Erythroblast (primary cell): Measurements from ENCODE around the gene CAAP1.
A peak's percentile ranks its signal among the peaks of the same experiment; 100 is the strongest.

Experiments
- DNase-seq, 2 experiments: peaks; one replicate each; lab custom pipeline; 2025; lab: John Stamatoyannopoulos, UW
- GATA1 ChIP-seq: IDR thresholded peaks from 2 replicates; pipeline ENCODE4 v1.6.1; 2011; ENCODE audit warnings: low read depth, mild to moderate bottlenecking, control low read depth, low read length, moderate library complexity
- POLR2A ChIP-seq: IDR thresholded peaks from 2 replicates; pipeline ENCODE4 v1.6.1; 2011; ENCODE audit warnings: mild to moderate bottlenecking, low read length

The CAAP1 gene

GRCh38 chr9:26892251-26893029, at the start of gene CAAP1:
Gene CAAP1 (minus strand): TSS chr9:26892802. CDS start chr9:26892715, 87 bp downstream.
- TF ChIP-seq POLR2A: peak; percentile 98
- no peak for TF ChIP-seq GATA1
- peak; percentile 95 to 96 for DNase-seq

- TF ChIP-seq GATA1 (no peak), POLR2A (no peak)
- DNase-seq: no peak
Observed at GRCh38 chr9:26940779-26941178, 48.2 kb upstream of the CAAP1 start.

GRCh38 chr9:26939955-26940711, 47.5 kb upstream of the CAAP1 start:
- no peak for DNase-seq
- TF ChIP-seq POLR2A (no peak), GATA1 (no peak)

- TF ChIP-seq GATA1: no peak
- no peak for TF ChIP-seq POLR2A
- peak in 1 of 2 experiments; percentile 7 for DNase-seq
Observed at GRCh38 chr9:26937816-26938371, 45.3 kb upstream of the CAAP1 start.

- no peak for TF ChIP-seq GATA1
- no peak for TF ChIP-seq POLR2A
- DNase-seq: no peak
Observed at GRCh38 chr9:26935847-26936246, 43.2 kb upstream of the CAAP1 start.

GRCh38 chr9:26928902-26929495, 36.4 kb upstream of the CAAP1 start:
- peak in 1 of 2 experiments; percentile 9 for DNase-seq
- TF ChIP-seq POLR2A: no peak
- TF ChIP-seq GATA1: no peak

GRCh38 chr9:26925609-26926008, 33.0 kb upstream of the CAAP1 start:
- TF ChIP-seq GATA1: no peak
- no peak for TF ChIP-seq POLR2A
- DNase-seq: no peak

- TF ChIP-seq POLR2A: no peak
- no peak for TF ChIP-seq GATA1
- DNase-seq: no peak
Observed at GRCh38 chr9:26919698-26920097, 27.1 kb upstream of the CAAP1 start.

- no peak for DNase-seq
- no peak for TF ChIP-seq GATA1
- no peak for TF ChIP-seq POLR2A
Observed at GRCh38 chr9:26913138-26913668, 20.6 kb upstream of the CAAP1 start.

GRCh38 chr9:26904671-26905070, 12.1 kb upstream of the CAAP1 start:
- no peak for DNase-seq
- no peak for TF ChIP-seq POLR2A
- TF ChIP-seq GATA1: no peak

- no peak for TF ChIP-seq GATA1
- TF ChIP-seq POLR2A: no peak
- no peak for DNase-seq
Observed at GRCh38 chr9:26904070-26904469, 11.5 kb upstream of the CAAP1 start.

- DNase-seq: no peak
- TF ChIP-seq POLR2A (no peak), GATA1 (no peak)
Observed at GRCh38 chr9:26893030-26893676, 551 bp upstream of the CAAP1 start.

- no peak for TF ChIP-seq GATA1
- TF ChIP-seq POLR2A: no peak
- peak; percentile 66 to 69 for DNase-seq
Observed at GRCh38 chr9:26891726-26892125, 876 bp downstream of the CAAP1 start.

GRCh38 chr9:26888271-26888670, 4.3 kb downstream of the CAAP1 start:
- no peak for DNase-seq
- TF ChIP-seq POLR2A (no peak), GATA1 (no peak)
